Ishikawa (cell line): ENCODE measurements around the gene RNF217.

ENCODE experiments used
- CEBPB ChIP-seq: IDR thresholded peaks from 2 replicates; pipeline ENCODE4 v1.6.1; 2012
- CREB1 ChIP-seq: IDR thresholded peaks from 2 replicates; pipeline ENCODE4 v1.6.1; 2012; ENCODE audit warnings: low read depth
- EGR1 ChIP-seq: IDR thresholded peaks from 2 replicates; pipeline ENCODE4 v1.6.1; 2012
- EP300 ChIP-seq: IDR thresholded peaks from 2 replicates; pipeline ENCODE4 v1.6.1; 2012; ENCODE audit warnings: borderline replicate concordance
- FOXM1 ChIP-seq: IDR thresholded peaks from 2 replicates; pipeline ENCODE4 v1.6.1; 2012; ENCODE audit warnings: low read depth, borderline replicate concordance
- RAD21 ChIP-seq: IDR thresholded peaks from 2 replicates; pipeline ENCODE4 v1.6.1; 2012; ENCODE audit warnings: low read depth
- TAF1 ChIP-seq: IDR thresholded peaks from 2 replicates; pipeline ENCODE4 v1.6.1; 2012; ENCODE audit warnings: low read depth, mild to moderate bottlenecking
- TCF12 ChIP-seq: IDR thresholded peaks from 2 replicates; pipeline ENCODE4 v1.6.1; 2012; ENCODE audit warnings: low read depth
- TEAD4 ChIP-seq: IDR thresholded peaks from 2 replicates; pipeline ENCODE4 v1.6.1; 2012
- YY1 ChIP-seq: IDR thresholded peaks from 2 replicates; pipeline ENCODE4 v1.6.1; 2012; ENCODE audit warnings: low read depth
- ZBTB7A ChIP-seq: IDR thresholded peaks from 2 replicates; pipeline ENCODE4 v1.6.1; 2012; ENCODE audit warnings: low read depth
- TF ChIP-seq, protein P1 (sequence below): IDR thresholded peaks from 2 replicates; pipeline ENCODE4 v1.6.1; 2012; ENCODE audit warnings: low read depth, mild to moderate bottlenecking
- TF ChIP-seq, protein P2 (sequence below): IDR thresholded peaks from 2 replicates; pipeline ENCODE4 v1.6.1; 2012
- TF ChIP-seq, protein P3 (sequence below): IDR thresholded peaks from 2 replicates; pipeline ENCODE4 v1.6.1; 2012

RNF217 gene

DNA sequence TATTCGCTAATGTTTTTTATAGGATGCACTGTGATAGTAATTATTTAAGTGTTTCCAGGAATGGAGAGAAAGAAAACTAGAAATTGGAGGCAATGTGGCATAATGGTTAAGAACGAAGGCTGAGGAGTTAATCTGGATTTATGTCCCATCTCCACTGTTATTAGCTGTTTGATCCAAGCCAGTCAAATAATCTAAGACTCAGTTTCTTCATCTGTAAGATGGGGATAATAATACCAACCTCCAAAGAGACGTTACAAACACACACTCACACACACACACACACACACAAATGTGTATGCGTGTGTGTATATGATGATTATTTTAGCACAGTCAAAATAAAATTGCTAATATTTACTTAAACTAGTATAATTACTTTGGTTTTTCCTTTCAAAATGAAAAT is 154.5 kb downstream of the RNF217 start:
- TF ChIP-seq, protein P1, sequence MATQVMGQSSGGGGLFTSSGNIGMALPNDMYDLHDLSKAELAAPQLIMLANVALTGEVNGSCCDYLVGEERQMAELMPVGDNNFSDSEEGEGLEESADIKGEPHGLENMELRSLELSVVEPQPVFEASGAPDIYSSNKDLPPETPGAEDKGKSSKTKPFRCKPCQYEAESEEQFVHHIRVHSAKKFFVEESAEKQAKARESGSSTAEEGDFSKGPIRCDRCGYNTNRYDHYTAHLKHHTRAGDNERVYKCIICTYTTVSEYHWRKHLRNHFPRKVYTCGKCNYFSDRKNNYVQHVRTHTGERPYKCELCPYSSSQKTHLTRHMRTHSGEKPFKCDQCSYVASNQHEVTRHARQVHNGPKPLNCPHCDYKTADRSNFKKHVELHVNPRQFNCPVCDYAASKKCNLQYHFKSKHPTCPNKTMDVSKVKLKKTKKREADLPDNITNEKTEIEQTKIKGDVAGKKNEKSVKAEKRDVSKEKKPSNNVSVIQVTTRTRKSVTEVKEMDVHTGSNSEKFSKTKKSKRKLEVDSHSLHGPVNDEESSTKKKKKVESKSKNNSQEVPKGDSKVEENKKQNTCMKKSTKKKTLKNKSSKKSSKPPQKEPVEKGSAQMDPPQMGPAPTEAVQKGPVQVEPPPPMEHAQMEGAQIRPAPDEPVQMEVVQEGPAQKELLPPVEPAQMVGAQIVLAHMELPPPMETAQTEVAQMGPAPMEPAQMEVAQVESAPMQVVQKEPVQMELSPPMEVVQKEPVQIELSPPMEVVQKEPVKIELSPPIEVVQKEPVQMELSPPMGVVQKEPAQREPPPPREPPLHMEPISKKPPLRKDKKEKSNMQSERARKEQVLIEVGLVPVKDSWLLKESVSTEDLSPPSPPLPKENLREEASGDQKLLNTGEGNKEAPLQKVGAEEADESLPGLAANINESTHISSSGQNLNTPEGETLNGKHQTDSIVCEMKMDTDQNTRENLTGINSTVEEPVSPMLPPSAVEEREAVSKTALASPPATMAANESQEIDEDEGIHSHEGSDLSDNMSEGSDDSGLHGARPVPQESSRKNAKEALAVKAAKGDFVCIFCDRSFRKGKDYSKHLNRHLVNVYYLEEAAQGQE: no peak
- TF ChIP-seq CREB1: no peak
- TF ChIP-seq EGR1: no peak
- no peak for TF ChIP-seq EP300
- no peak for TF ChIP-seq TCF12
- TF ChIP-seq TEAD4: no peak
- TF ChIP-seq, protein P2, sequence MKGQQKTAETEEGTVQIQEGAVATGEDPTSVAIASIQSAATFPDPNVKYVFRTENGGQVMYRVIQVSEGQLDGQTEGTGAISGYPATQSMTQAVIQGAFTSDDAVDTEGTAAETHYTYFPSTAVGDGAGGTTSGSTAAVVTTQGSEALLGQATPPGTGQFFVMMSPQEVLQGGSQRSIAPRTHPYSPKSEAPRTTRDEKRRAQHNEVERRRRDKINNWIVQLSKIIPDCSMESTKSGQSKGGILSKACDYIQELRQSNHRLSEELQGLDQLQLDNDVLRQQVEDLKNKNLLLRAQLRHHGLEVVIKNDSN: no peak
- no peak for TF ChIP-seq CEBPB
- TF ChIP-seq YY1: no peak
- TF ChIP-seq, protein P3, sequence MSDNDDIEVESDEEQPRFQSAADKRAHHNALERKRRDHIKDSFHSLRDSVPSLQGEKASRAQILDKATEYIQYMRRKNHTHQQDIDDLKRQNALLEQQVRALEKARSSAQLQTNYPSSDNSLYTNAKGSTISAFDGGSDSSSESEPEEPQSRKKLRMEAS: no peak
- TF ChIP-seq RAD21: no peak

DNA sequence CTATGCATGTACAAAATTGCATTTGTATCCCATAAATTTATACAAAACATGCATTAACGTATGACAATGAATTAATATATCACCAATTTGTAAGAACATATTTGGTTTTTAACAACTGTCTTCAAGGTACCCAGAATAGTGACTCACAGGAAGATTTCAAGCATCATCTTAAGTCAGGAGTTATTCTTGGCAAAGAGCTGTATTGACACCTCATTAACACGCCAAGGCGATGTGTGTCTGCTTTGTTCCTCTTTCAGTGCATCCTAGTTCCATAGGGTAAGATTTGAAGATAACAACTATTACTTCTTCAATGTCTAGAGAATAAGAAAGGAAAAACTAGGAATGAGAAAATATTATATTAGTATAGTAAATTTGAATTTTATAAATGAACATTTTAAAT is 155.6 kb downstream of the RNF217 start:
- TF ChIP-seq EGR1: no peak
- no peak for TF ChIP-seq FOXM1
- no peak for TF ChIP-seq TAF1
- TF ChIP-seq, protein P2: no peak
- TF ChIP-seq YY1: no peak
- no peak for TF ChIP-seq ZBTB7A
- TF ChIP-seq, protein P1: no peak
- TF ChIP-seq, protein P3: no peak
- TF ChIP-seq TEAD4: no peak
- TF ChIP-seq TCF12: no peak
- no peak for TF ChIP-seq EP300

DNA sequence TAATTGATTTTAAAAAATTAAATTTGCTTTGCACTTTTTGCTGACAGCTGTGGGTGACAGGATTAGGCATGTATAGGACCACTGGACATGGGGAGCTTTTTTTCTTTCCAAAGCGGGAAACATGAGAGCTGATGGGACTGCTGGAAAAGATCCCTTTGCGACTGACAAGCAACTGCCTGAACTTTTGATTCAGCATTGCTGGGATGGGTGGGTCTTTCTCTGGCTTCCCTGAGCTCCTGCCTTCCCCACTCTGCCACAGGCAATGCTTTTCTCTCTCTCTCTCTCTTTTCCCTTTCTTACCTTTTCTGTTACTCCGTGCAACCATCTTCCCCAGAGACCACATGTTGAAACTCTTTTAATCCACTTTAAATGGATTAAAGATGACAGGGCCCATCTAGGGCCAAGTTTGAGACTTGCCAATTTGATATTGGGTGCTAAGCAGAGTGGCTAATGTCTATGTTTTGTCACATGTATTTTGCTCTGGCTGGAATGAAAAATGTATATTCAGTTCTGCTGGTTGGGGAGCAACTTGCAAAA is 157.9 kb downstream of the RNF217 start:
- TF ChIP-seq TEAD4 (no peak), RAD21 (no peak), ZBTB7A (no peak)
- TF ChIP-seq, protein P1: no peak

DNA sequence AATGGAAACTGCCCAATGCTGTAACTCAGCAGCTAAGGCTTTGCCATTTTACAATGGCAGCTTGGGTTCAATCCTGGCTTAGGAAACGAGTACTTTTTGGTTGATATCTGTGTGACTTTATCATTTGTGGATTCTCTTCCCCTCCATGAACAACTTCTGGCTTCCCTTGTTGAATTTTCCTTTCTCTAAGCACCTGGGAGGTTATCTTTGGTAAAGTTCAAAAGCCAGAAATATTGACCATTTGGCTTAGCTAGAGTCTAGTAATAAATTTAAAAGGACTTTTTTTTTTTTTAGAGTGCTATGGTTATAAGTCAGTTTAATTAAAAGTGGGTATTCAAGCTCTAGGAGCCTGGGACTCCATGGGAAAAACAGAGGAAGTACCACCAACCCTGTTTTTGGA is 159.7 kb downstream of the RNF217 start:
- TF ChIP-seq EP300 (no peak), CEBPB (no peak), EGR1 (no peak), TAF1 (no peak), RAD21 (no peak), FOXM1 (no peak)
- TF ChIP-seq, protein P1: no peak
- TF ChIP-seq, protein P2: no peak
